Endodermal cell (in vitro differentiated cells): ENCODE data around the gene RBM45. TPM values are rescaled to one million over a fixed set of nuclear protein-coding genes. Genes with fewer than 3 reads are reported as not detected.

Experiments
- DNase-seq: peaks from one replicate; pipeline ENCODE4 v3.0.0-alpha.2; 2017
- H3K27ac ChIP-seq: 2 replicates; pipeline ENCODE4 v1.5.1; 2013; ENCODE audit warnings: mild to moderate bottlenecking, low read depth, low read length, moderate library complexity
- H3K27me3 ChIP-seq: 2 replicates; pipeline ENCODE4 v1.6.1; 2013; ENCODE audit warnings: mild to moderate bottlenecking, low read length, moderate library complexity; ENCODE audit not compliant: insufficient read depth, control insufficient read depth, poor library complexity, severe bottlenecking
- H3K36me3 ChIP-seq: 2 replicates; pipeline ENCODE4 v1.7.0; 2013; ENCODE audit warnings: mild to moderate bottlenecking, low read length, moderate library complexity; ENCODE audit not compliant: control insufficient read depth, insufficient read depth
- H3K4me1 ChIP-seq: one replicate; pipeline ENCODE4 v1.7.0; 2013; ENCODE audit warnings: low read length; ENCODE audit not compliant: control insufficient read depth, insufficient read depth
- H3K4me3 ChIP-seq: 2 replicates; pipeline ENCODE4 v1.5.1; 2013; ENCODE audit warnings: mild to moderate bottlenecking, low read length, moderate library complexity
- H3K9ac ChIP-seq: 2 replicates; pipeline ENCODE4 v1.6.1; 2013; ENCODE audit warnings: mild to moderate bottlenecking, low read length, moderate library complexity; ENCODE audit not compliant: poor library complexity, severe bottlenecking; ENCODE audit errors: extremely low read depth
- H3K9me3 ChIP-seq: 2 replicates; pipeline ENCODE4 v1.6.1; 2013; ENCODE audit warnings: mild to moderate bottlenecking, low read length, moderate library complexity; ENCODE audit not compliant: control insufficient read depth
- H3K27ac Mint-ChIP-seq: 2 replicates; pipeline ENCODE4 v1.8.0; 2020; ENCODE audit warnings: mixed read lengths
- H3K27me3 Mint-ChIP-seq: 2 replicates; pipeline ENCODE4 v1.8.0; 2021; ENCODE audit warnings: mild to moderate bottlenecking, mixed read lengths; ENCODE audit not compliant: insufficient read depth
- H3K36me3 Mint-ChIP-seq: 2 replicates; pipeline ENCODE4 v1.8.0; 2020; ENCODE audit warnings: low read depth, mixed read lengths
- H3K4me1 Mint-ChIP-seq: 2 replicates; pipeline ENCODE4 v1.8.0; 2020; ENCODE audit warnings: mixed read lengths
- H3K4me3 Mint-ChIP-seq: 2 replicates; pipeline ENCODE4 v1.8.0; 2020; ENCODE audit warnings: mild to moderate bottlenecking, moderate library complexity, mixed read lengths
- H3K9me3 Mint-ChIP-seq: 2 replicates; pipeline ENCODE4 v1.8.0; 2020; ENCODE audit warnings: mild to moderate bottlenecking, mixed read lengths
- CTCF ChIP-seq: fragments of 200-600 bp; sonication (generic); conservative IDR thresholded peaks from 2 replicates; pipeline ENCODE4 v1.5.0; 2021; ENCODE audit warnings: antibody characterized with exemption, mild to moderate bottlenecking
- WGBS, 2 experiments: methylation state at CpG; one replicate each; pipeline versions ENCODE4 v1.1.5 to v1.1.7; 2013; ENCODE audit warnings: missing lambda C conversion rate in 2 of 2, mixed read lengths in 1 of 2; ENCODE audit not compliant: insufficient coverage in 1 of 2, insufficient read length in 1 of 2; 5-methylcytosine and 5-hydroxymethylcytosine counted together
- total RNA-seq, 2 donors: library from RNA; stranded (reverse); fragmentation: NEBNext Ultra II Directional in 1 of 2; extraction: Animal tissue kit (Norgen Biotek cat#: 25700) in 1 of 2; gene quantifications; 2 replicates in 1 of 2; 3 replicates in 1 of 2; pipeline ENCODE4 v1.2.1, GENCODE V29; 2021

The RBM45 gene
- total RNA-seq, 2 donors from 2014 or later, result 13.7 to 14.9 TPM

GRCh38 chr2:178115271-178115670, 3.0 kb downstream of the RBM45 start:
- Histone ChIP-seq H3K4me1 (no peaks in the 10 kb centered on the region), H3K36me3 (no peaks in the 10 kb centered on the region), H3K4me3 (no peak overlapping the region), H3K9ac (no peak overlapping the region), H3K9me3 (no peaks in the 10 kb centered on the region), H3K27ac (no peak overlapping the region), H3K27me3 (no peaks in the 10 kb centered on the region)
- Mint-ChIP-seq H3K27ac (no peak overlapping the region), H3K36me3 (no peaks in the 10 kb centered on the region), H3K9me3 (no peaks in the 10 kb centered on the region), H3K27me3 (no peaks in the 10 kb centered on the region), H3K4me3 (no peak overlapping the region), H3K4me1 (no peaks in the 10 kb centered on the region)
- TF ChIP-seq CTCF, result no peak
- no peak for DNase-seq

GRCh38 chr2:178117725-178118124, 5.5 kb downstream of the RBM45 start:
- Mint-ChIP-seq H3K4me1 (no peaks in the 10 kb centered on the region), H3K36me3 (peaks cover 5% of the 10 kb centered on the region), H3K9me3 (no peaks in the 10 kb centered on the region), H3K27me3 (no peaks in the 10 kb centered on the region), H3K27ac (no peak overlapping the region), H3K4me3 (no peak overlapping the region)
- Histone ChIP-seq H3K9ac (no peak overlapping the region), H3K4me3 (no peak overlapping the region), H3K4me1 (no peaks in the 10 kb centered on the region), H3K27me3 (no peaks in the 10 kb centered on the region), H3K27ac (no peak overlapping the region), H3K36me3 (peaks cover 5% of the 10 kb centered on the region), H3K9me3 (no peaks in the 10 kb centered on the region)
- TF ChIP-seq CTCF, result no peak
- WGBS, 2 experiments, result 86 to 100% methylated on average over 1 of the region's 1 CpG
- DNase-seq, result no peak

GRCh38 chr2:178119179-178119922, 7.1 kb downstream of the RBM45 start:
- H3K4me3 ChIP-seq, result no peak overlapping the region
- Mint-ChIP-seq H3K4me3 (no peak overlapping the region), H3K36me3 (peaks cover 14% of the 10 kb centered on the region), H3K27me3 (no peaks in the 10 kb centered on the region), H3K9me3 (no peaks in the 10 kb centered on the region), H3K27ac (no peak overlapping the region), H3K4me1 (no peaks in the 10 kb centered on the region)
- H3K9me3 ChIP-seq, result no peaks in the 10 kb centered on the region
- DNase-seq, result no peak
- H3K9ac ChIP-seq, result no peak overlapping the region
- H3K27ac ChIP-seq, result no peak overlapping the region
- H3K27me3 ChIP-seq, result no peaks in the 10 kb centered on the region
- H3K36me3 ChIP-seq, result peaks cover 18% of the 10 kb centered on the region
- 92 to 97% methylated on average over 3 of the region's 3 CpGs for WGBS, 2 experiments
- H3K4me1 ChIP-seq, result no peaks in the 10 kb centered on the region
- no peak for TF ChIP-seq CTCF
